H9 (cell line): ENCODE data around the gene NAA60. TPM values are rescaled to one million over a fixed set of nuclear protein-coding genes. Genes with fewer than 3 reads are reported as not detected.

ENCODE experiments used
- DNase-seq: peaks from one replicate; pipeline ENCODE4 v3.0.0-alpha.2; 2017
- H2AFZ ChIP-seq: one replicate; pipeline ENCODE4 v1.6.1; 2013; ENCODE audit warnings: mild to moderate bottlenecking, low read length, control low read depth, moderate library complexity
- H2AK5ac ChIP-seq: 2 replicates; pipeline ENCODE4 v1.6.1; 2013; ENCODE audit warnings: low read length, control low read depth, mixed read lengths; ENCODE audit not compliant: insufficient read length
- H2BK120ac ChIP-seq: one replicate; pipeline ENCODE4 v1.6.1; 2013; ENCODE audit warnings: low read depth, mild to moderate bottlenecking, low read length, control low read depth, inconsistent platforms; ENCODE audit not compliant: poor library complexity, severe bottlenecking
- H2BK12ac ChIP-seq: 2 replicates; pipeline ENCODE4 v1.6.1; 2013; ENCODE audit warnings: low read length, control low read depth, mixed read lengths, low read depth; ENCODE audit not compliant: insufficient read length
- H2BK15ac ChIP-seq: 2 replicates; pipeline ENCODE4 v1.6.1; 2013; ENCODE audit warnings: low read depth, low read length, control low read depth
- H2BK20ac ChIP-seq: one replicate; pipeline ENCODE4 v1.6.1; 2013; ENCODE audit warnings: low read depth, mild to moderate bottlenecking, low read length, control low read depth, inconsistent platforms; ENCODE audit not compliant: poor library complexity, severe bottlenecking
- H2BK5ac ChIP-seq: 2 replicates; pipeline ENCODE4 v1.6.1; 2013; ENCODE audit warnings: low read length, control low read depth, mixed read lengths; ENCODE audit not compliant: insufficient read length
- H3K14ac ChIP-seq: 2 replicates; pipeline ENCODE4 v1.6.1; 2013; ENCODE audit warnings: low read length, control low read depth; ENCODE audit not compliant: insufficient read depth
- H3K18ac ChIP-seq: 2 replicates; pipeline ENCODE4 v1.6.1; 2013; ENCODE audit warnings: low read depth, mild to moderate bottlenecking, mixed read lengths, low read length, control low read depth; ENCODE audit not compliant: insufficient read length
- H3K23ac ChIP-seq: 2 replicates; pipeline ENCODE4 v1.6.1; 2013; ENCODE audit warnings: low read length, control low read depth, mixed read lengths, low read depth; ENCODE audit not compliant: insufficient read length
- H3K23me2 ChIP-seq: 2 replicates; pipeline ENCODE4 v1.6.1; 2013; ENCODE audit warnings: low read depth, mild to moderate bottlenecking, mixed read lengths, low read length, control low read depth; ENCODE audit not compliant: insufficient read length, poor library complexity, severe bottlenecking
- H3K27ac ChIP-seq: 2 replicates; pipeline ENCODE4 v1.5.1; 2013; ENCODE audit warnings: low read length, control low read depth, mixed read lengths, low read depth; ENCODE audit not compliant: insufficient read length
- H3K27me3 ChIP-seq: 2 replicates; pipeline ENCODE4 v1.6.1; 2013; ENCODE audit warnings: low read length, control low read depth, inconsistent platforms; ENCODE audit not compliant: insufficient read depth
- H3K4ac ChIP-seq: 2 replicates; pipeline ENCODE4 v1.6.1; 2013; ENCODE audit warnings: low read depth, mild to moderate bottlenecking, control low read depth, inconsistent platforms, low read length, moderate library complexity
- H3K4me1 ChIP-seq: 2 replicates; pipeline ENCODE4 v1.6.1; 2013; ENCODE audit warnings: low read length, control low read depth, inconsistent platforms; ENCODE audit not compliant: insufficient read depth
- H3K4me2 ChIP-seq: 2 replicates; pipeline ENCODE4 v1.6.1; 2013; ENCODE audit warnings: low read length, control low read depth, mixed read lengths; ENCODE audit not compliant: insufficient read length, insufficient read depth
- H3K56ac ChIP-seq: 2 replicates; pipeline ENCODE4 v1.6.1; 2013; ENCODE audit warnings: low read depth, mild to moderate bottlenecking, mixed read lengths, low read length, control low read depth; ENCODE audit not compliant: insufficient read length
- H3K79me1 ChIP-seq: 2 replicates; pipeline ENCODE4 v1.6.1; 2013; ENCODE audit warnings: low read depth, mild to moderate bottlenecking, moderate library complexity, low read length, control low read depth, inconsistent platforms; ENCODE audit not compliant: insufficient read depth, poor library complexity, severe bottlenecking
- H3K79me2 ChIP-seq: 2 replicates; pipeline ENCODE4 v1.6.1; 2013; ENCODE audit warnings: low read length, control low read depth, inconsistent platforms; ENCODE audit not compliant: insufficient read depth
- H3K9ac ChIP-seq: 2 replicates; pipeline ENCODE4 v1.6.1; 2013; ENCODE audit warnings: low read length, control low read depth, mixed read lengths; ENCODE audit not compliant: insufficient read length; ENCODE audit errors: extremely low read depth
- H3K9me3 ChIP-seq: one replicate; pipeline ENCODE4 v1.6.1; 2013; ENCODE audit warnings: low read depth, low read length, inconsistent platforms; ENCODE audit not compliant: control insufficient read depth
- H3T11ph ChIP-seq: one replicate; pipeline ENCODE4 v1.6.1; 2013; ENCODE audit warnings: mild to moderate bottlenecking, low read length, control low read depth, inconsistent platforms
- H4K20me1 ChIP-seq: one replicate; pipeline ENCODE4 v1.6.1; 2013; ENCODE audit not compliant: control insufficient read depth, insufficient read length, insufficient read depth
- H4K5ac ChIP-seq: 2 replicates; pipeline ENCODE4 v1.6.1; 2013; ENCODE audit warnings: low read depth, mild to moderate bottlenecking, mixed read lengths, low read length, control low read depth; ENCODE audit not compliant: insufficient read length
- H4K8ac ChIP-seq: replicated peaks from 2 replicates; pipeline ENCODE4 v1.6.1; 2013; ENCODE audit warnings: low read length, control low read depth, mixed read lengths, low read depth; ENCODE audit not compliant: insufficient read length
- H4K91ac ChIP-seq: 2 replicates; pipeline ENCODE4 v1.6.1; 2013; ENCODE audit warnings: low read depth, mild to moderate bottlenecking, moderate library complexity, mixed read lengths, low read length, control low read depth; ENCODE audit not compliant: insufficient read length
- H3K27ac Mint-ChIP-seq, 3 experiments: 2 replicates in 2 of 3; 3 replicates in 1 of 3; pipeline ENCODE4 v1.8.0; 2020 to 2021; ENCODE audit warnings: mixed read lengths in 3 of 3, mild to moderate bottlenecking in 1 of 3, moderate library complexity in 1 of 3
- H3K27me3 Mint-ChIP-seq: 2 replicates; pipeline ENCODE4 v1.8.0; 2021; ENCODE audit warnings: low read depth, mild to moderate bottlenecking, moderate library complexity, mixed read lengths
- H3K36me3 Mint-ChIP-seq, 3 experiments: 2 replicates in 2 of 3; 3 replicates in 1 of 3; pipeline ENCODE4 v1.8.0; 2020 to 2021; ENCODE audit warnings: low read depth in 3 of 3, mixed read lengths in 3 of 3; ENCODE audit not compliant: insufficient read depth in 1 of 3
- H3K4me1 Mint-ChIP-seq, 2 experiments: 2 replicates each; pipeline ENCODE4 v1.8.0; 2020; ENCODE audit warnings: mixed read lengths in 2 of 2
- H3K4me3 Mint-ChIP-seq, 2 experiments: 2 replicates in 1 of 2; 3 replicates in 1 of 2; pipeline ENCODE4 v1.8.0; 2020 to 2021; ENCODE audit warnings: mild to moderate bottlenecking in 2 of 2, mixed read lengths in 2 of 2, moderate library complexity in 1 of 2
- H3K9me3 Mint-ChIP-seq, 2 experiments: 2 replicates in 1 of 2; 3 replicates in 1 of 2; pipeline ENCODE4 v1.8.0; 2020; ENCODE audit warnings: mild to moderate bottlenecking in 2 of 2, mixed read lengths in 2 of 2, moderate library complexity in 1 of 2
- WGBS: extraction: QIAGEN DNeasy Blood & Tissue Kit; methylation state at CpG from one replicate; pipeline ENCODE4 v1.1.7; 2013; ENCODE audit warnings: missing lambda C conversion rate, low lambda C conversion rate, mixed read lengths; ENCODE audit not compliant: insufficient read length; ENCODE audit errors: extremely low coverage; 5-methylcytosine and 5-hydroxymethylcytosine counted together
- long read RNA-seq: library from polyadenylated mRNA; unstranded; transcript quantifications from one replicate; pipeline ENCODE4 v2.0.0, GENCODE V29; 2020
- total RNA-seq: library from RNA; stranded (reverse); gene quantifications from 2 replicates; pipeline ENCODE4 v1.2.1, GENCODE V29; 2021
- TF ChIP-seq, protein P1 (sequence below): fragments of 200-600 bp; sonication (generic); conservative IDR thresholded peaks from 3 replicates; pipeline ENCODE4 v1.8.0; 2021; ENCODE audit warnings: antibody characterized with exemption, mild to moderate bottlenecking

The NAA60 gene
- total RNA-seq, result 49.3 and 50.4 TPM in 2 replicates
- long read RNA-seq, transcript NAA60-214 (6 exons, 2,931 nt), result minor isoform, 21 of 259 reads
- long read RNA-seq, transcript NAA60-208 (6 exons, 833 nt), result minor isoform, 13 of 259 reads
- long read RNA-seq, transcript NAA60-229 (7 exons, 2,531 nt), result major isoform, 66 of 259 reads
- long read RNA-seq, transcript NAA60-203 (7 exons, 2,619 nt), result minor isoform, 56 of 259 reads
- long read RNA-seq, partial matches to known transcripts, result 26 of 259 reads
- long read RNA-seq, other reads (novel, unspliced or antisense), result 48 of 259 reads

DNA sequence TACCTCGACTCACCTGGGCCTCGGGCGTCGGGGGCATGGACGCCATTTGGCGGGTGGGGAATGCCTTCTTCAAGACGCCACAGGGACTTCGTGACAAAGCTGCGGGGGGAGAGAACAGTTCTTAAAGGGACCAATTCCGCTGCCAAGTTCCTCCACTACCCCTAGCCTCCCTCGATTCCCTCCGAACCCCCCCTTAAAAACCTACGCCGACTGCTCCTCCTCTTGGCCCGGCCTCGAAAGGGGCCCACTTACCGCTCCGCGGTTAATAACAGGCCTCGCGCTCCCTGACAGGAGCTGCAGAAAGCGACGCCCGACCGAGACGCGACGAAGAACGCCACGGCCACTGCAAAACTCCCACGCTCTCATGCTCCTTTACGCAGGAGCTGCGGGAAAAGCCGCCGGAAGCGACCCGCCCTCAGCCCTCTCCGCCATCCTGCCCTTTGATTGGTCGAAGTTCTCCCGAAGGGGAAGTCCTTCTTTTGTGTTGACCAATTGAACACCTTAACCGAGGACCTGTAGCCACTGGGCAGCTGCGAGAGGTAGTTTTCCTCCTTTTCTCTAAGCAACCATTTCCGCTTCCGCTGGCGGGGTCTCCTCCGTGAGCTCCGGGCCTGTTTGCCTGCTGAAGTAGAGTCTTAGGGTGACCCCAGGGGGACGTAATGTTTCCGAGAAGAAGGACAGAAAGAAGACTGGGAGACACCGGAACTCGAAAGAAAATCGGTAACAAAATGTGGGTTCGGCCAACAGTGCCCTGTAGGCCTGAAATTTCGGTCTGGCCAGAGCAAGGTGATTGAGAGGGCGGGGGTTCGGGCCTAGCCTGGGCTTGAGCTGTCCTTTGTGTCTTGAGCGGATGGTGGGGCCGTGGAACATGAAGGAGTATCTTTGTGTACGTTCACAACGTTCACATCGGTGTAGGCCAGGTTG is at the start of gene NAA60, which contains the start of gene ZNF597:
TSS of gene NAA60 (plus strand) at position 573 of the 924 bp plus-strand sequence. CDS start 32,548 bp downstream, outside the sequence.
TSS of gene ZNF597 (minus strand) at position 397 of the 924 bp plus-strand sequence. CDS start at position 46, 351 bp downstream.
- Histone ChIP-seq H2AK5ac (no peak within 1 kb of the TSS), H2BK120ac (no peak within 1 kb of the TSS), H2BK12ac (no peak within 1 kb of the TSS), H3K79me1 (no peaks in the 10 kb centered on the region), H4K91ac (no peak within 1 kb of the TSS), H3K27ac (no peak within 1 kb of the TSS), H4K5ac (no peak within 1 kb of the TSS), H4K8ac (no peak within 1 kb of the TSS), H4K20me1 (no peaks in the 10 kb centered on the region), H3K4ac (no peak within 1 kb of the TSS), H3K4me1 (no peaks in the 10 kb centered on the region), H3K9me3 (no peaks in the 10 kb centered on the region), H3K56ac (no peak within 1 kb of the TSS), H3K18ac (no peak within 1 kb of the TSS), H2BK5ac (no peak within 1 kb of the TSS), H3T11ph (no peak within 1 kb of the TSS), H3K27me3 (no peaks in the 10 kb centered on the region), H3K14ac (no peak within 1 kb of the TSS), H3K23ac (no peak within 1 kb of the TSS), H2AFZ (no peak within 1 kb of the TSS), H2BK20ac (no peak within 1 kb of the TSS), H3K23me2 (no peaks in the 10 kb centered on the region), H3K4me2 (peak within 1 kb of the TSS; percentile 45), H2BK15ac (no peak within 1 kb of the TSS), H3K79me2 (peaks cover 2% of the 10 kb centered on the region; the same call in 1 of the 2 replicates), H3K9ac (peak within 1 kb of the TSS; percentile 41)
- H3K4me1 Mint-ChIP-seq, result peaks cover 3 to 4% of the 10 kb centered on the region in 2 experiments; a peak in 1 of 4 replicates
- peaks cover 35 to 36% of the 10 kb centered on the region in 2 experiments for H3K9me3 Mint-ChIP-seq
- H3K4me3 Mint-ChIP-seq, result peak within 1 kb of the TSS; percentile 98
- peaks cover 29 to 34% (median 34%) of the 10 kb centered on the region in 3 experiments for H3K36me3 Mint-ChIP-seq
- peak; percentile 94 for DNase-seq
- H3K27me3 Mint-ChIP-seq, result no peaks in the 10 kb centered on the region
- TF ChIP-seq, protein P1, sequence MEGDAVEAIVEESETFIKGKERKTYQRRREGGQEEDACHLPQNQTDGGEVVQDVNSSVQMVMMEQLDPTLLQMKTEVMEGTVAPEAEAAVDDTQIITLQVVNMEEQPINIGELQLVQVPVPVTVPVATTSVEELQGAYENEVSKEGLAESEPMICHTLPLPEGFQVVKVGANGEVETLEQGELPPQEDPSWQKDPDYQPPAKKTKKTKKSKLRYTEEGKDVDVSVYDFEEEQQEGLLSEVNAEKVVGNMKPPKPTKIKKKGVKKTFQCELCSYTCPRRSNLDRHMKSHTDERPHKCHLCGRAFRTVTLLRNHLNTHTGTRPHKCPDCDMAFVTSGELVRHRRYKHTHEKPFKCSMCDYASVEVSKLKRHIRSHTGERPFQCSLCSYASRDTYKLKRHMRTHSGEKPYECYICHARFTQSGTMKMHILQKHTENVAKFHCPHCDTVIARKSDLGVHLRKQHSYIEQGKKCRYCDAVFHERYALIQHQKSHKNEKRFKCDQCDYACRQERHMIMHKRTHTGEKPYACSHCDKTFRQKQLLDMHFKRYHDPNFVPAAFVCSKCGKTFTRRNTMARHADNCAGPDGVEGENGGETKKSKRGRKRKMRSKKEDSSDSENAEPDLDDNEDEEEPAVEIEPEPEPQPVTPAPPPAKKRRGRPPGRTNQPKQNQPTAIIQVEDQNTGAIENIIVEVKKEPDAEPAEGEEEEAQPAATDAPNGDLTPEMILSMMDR, result no peak
- WGBS, result no CpG with 5 or more reads among the region's 61 CpGs
- peak within 1 kb of the TSS; percentile 87 to 95 (median 90); a peak in 6 of 7 replicates for H3K27ac Mint-ChIP-seq
